Neural progenitor cell (in vitro differentiated cells): ENCODE measurements around the gene LATS1. TPM values are rescaled to one million over a fixed set of nuclear protein-coding genes. Genes with fewer than 3 reads are reported as not detected.
"Not testable (repeated sequence)": the region's sequence is repeated elsewhere in the genome, so short reads cannot be mapped to it uniquely, and the experiment has no call there.

Experiments used
- DNase-seq: peaks from one replicate; pipeline ENCODE4 v3.0.0-alpha.2; 2016; ENCODE audit warnings: low spot score
- H2AFZ ChIP-seq: fragments of 200-600 bp; sonication (generic); replicated peaks from 2 replicates; pipeline ENCODE4 v1.6.1; 2016; ENCODE audit warnings: antibody characterized with exemption
- H3F3A ChIP-seq: fragments of 200-600 bp; sonication (generic); 2 replicates; pipeline ENCODE4 v1.6.1; 2016; ENCODE audit warnings: antibody characterized with exemption, low read depth
- H3K27ac ChIP-seq: fragments of 200-600 bp; sonication (generic); 2 replicates; pipeline ENCODE4 v1.5.1; 2016; ENCODE audit warnings: mild to moderate bottlenecking
- H3K27me3 ChIP-seq: fragments of 200-600 bp; sonication (generic); 2 replicates; pipeline ENCODE4 v1.6.1; 2016; ENCODE audit warnings: mild to moderate bottlenecking, moderate library complexity
- H3K36me3 ChIP-seq: fragments of 200-600 bp; sonication (generic); 2 replicates; pipeline ENCODE4 v1.5.1; 2016
- H3K4me1 ChIP-seq: fragments of 200-600 bp; sonication (generic); 2 replicates; pipeline ENCODE4 v1.6.1; 2016; ENCODE audit warnings: mixed run types
- H3K4me2 ChIP-seq: fragments of 200-600 bp; sonication (generic); 2 replicates; pipeline ENCODE4 v1.6.1; 2016
- H3K4me3 ChIP-seq: fragments of 200-600 bp; sonication (generic); 2 replicates; pipeline ENCODE4 v1.5.1; 2016
- H3K79me2 ChIP-seq: fragments of 200-600 bp; sonication (generic); 2 replicates; pipeline ENCODE4 v1.6.1; 2016; ENCODE audit warnings: low read depth
- H3K9ac ChIP-seq: fragments of 200-600 bp; sonication (generic); 2 replicates; pipeline ENCODE4 v1.6.1; 2016
- H3K9me3 ChIP-seq: fragments of 200-600 bp; sonication (generic); 2 replicates; pipeline ENCODE4 v1.5.1; 2016; ENCODE audit warnings: low read depth
- H4K20me1 ChIP-seq: fragments of 200-600 bp; sonication (generic); 2 replicates; pipeline ENCODE4 v1.6.1; 2016; ENCODE audit warnings: low read depth
- H3K27ac Mint-ChIP-seq: 3 replicates; pipeline ENCODE4 v1.8.0; 2021; ENCODE audit warnings: mixed read lengths
- H3K27me3 Mint-ChIP-seq: 2 replicates; pipeline ENCODE4 v1.8.0; 2022; ENCODE audit warnings: low read depth, mild to moderate bottlenecking, inconsistent platforms, moderate library complexity, mixed read lengths; ENCODE audit not compliant: insufficient read depth
- H3K36me3 Mint-ChIP-seq: 3 replicates; pipeline ENCODE4 v1.8.0; 2021; ENCODE audit warnings: mixed read lengths
- H3K4me1 Mint-ChIP-seq: 3 replicates; pipeline ENCODE4 v1.8.0; 2021; ENCODE audit warnings: mixed read lengths
- H3K4me3 Mint-ChIP-seq: 3 replicates; pipeline ENCODE4 v1.8.0; 2021; ENCODE audit warnings: mild to moderate bottlenecking, moderate library complexity, mixed read lengths
- H3K9me3 Mint-ChIP-seq: 3 replicates; pipeline ENCODE4 v1.8.0; 2020; ENCODE audit warnings: mixed read lengths
- EZH2 ChIP-seq: fragments of 200-600 bp; sonication (generic); IDR thresholded peaks from 2 replicates; pipeline ENCODE4 v1.6.1; 2017; ENCODE audit warnings: antibody characterized with exemption, mild to moderate bottlenecking, moderate library complexity
- EZH2phosphoT487 ChIP-seq: fragments of 200-600 bp; sonication (generic); IDR thresholded peaks from 2 replicates; pipeline ENCODE4 v1.6.1; 2017; ENCODE audit warnings: antibody characterized with exemption
- total RNA-seq: library from RNA; depleted of rRNA; stranded (reverse); fragments of >200 nt; gene quantifications from 2 replicates; pipeline ENCODE4 v1.2.3, GENCODE V29; 2015; ENCODE audit warnings: low replicate concordance
- TF ChIP-seq, protein P1 (sequence below): fragments of 200-600 bp; sonication (generic); IDR thresholded peaks from 2 replicates; pipeline ENCODE4 v1.5.1; 2017; ENCODE audit warnings: antibody characterized with exemption, mild to moderate bottlenecking

The LATS1 gene
- total RNA-seq, 1 donor from 2014 or later: 28.0 TPM

DNA sequence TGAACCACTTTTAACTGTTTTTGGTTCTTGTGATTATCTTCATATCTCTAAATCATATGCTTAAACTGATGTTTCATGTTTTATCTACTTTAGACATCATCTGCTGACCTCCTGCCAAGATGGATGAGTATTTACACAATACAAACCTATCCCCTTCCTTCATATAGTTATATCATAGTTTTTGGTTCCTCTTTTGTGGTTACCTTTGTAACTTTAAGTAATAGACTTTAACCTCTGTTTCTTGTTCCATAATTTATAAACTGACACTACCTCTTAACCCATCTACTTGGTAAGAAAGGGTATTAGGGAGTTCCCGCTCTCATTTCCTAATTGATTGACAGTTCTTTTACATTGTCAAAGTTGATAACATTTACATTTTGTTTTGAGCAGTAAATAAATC, 43.5 kb upstream of the LATS1 start:
- no peak overlapping the region for H3K4me2 ChIP-seq
- no peak overlapping the region for H3K27ac Mint-ChIP-seq
- no peaks in the 10 kb centered on the region for H3K27me3 Mint-ChIP-seq
- H3K4me1 ChIP-seq: no peaks in the 10 kb centered on the region
- peaks cover 12% of the 10 kb centered on the region for H3K9me3 Mint-ChIP-seq
- peaks cover 13% of the 10 kb centered on the region for H3K36me3 Mint-ChIP-seq
- H3K9ac ChIP-seq: no peak overlapping the region
- H4K20me1 ChIP-seq: peaks cover 7% of the 10 kb centered on the region
- no peak overlapping the region for H3K4me3 ChIP-seq
- peaks cover 6% of the 10 kb centered on the region for H3K36me3 ChIP-seq
- no peaks in the 10 kb centered on the region for H3K27me3 ChIP-seq
- H3K4me3 Mint-ChIP-seq: no peak overlapping the region
- no peak for DNase-seq
- H3F3A ChIP-seq: peaks cover 6% of the 10 kb centered on the region
- peaks cover 65% of the 10 kb centered on the region for H3K79me2 ChIP-seq
- H3K4me1 Mint-ChIP-seq: no peaks in the 10 kb centered on the region
- no peak for TF ChIP-seq EZH2phosphoT487
- H3K27ac ChIP-seq: no peak overlapping the region
- H2AFZ ChIP-seq: no peak overlapping the region
- no peaks in the 10 kb centered on the region for H3K9me3 ChIP-seq

- H3K4me1 ChIP-seq: no peaks in the 10 kb centered on the region
- H3K36me3 ChIP-seq: no peaks in the 10 kb centered on the region
- H4K20me1 ChIP-seq: peaks cover 18% of the 10 kb centered on the region
- H3K27me3 ChIP-seq: no peaks in the 10 kb centered on the region
- Mint-ChIP-seq H3K27me3 (no peaks in the 10 kb centered on the region), H3K4me1 (peaks cover 2% of the 10 kb centered on the region), H3K27ac (no peak overlapping the region), H3K9me3 (no peaks in the 10 kb centered on the region), H3K36me3 (peaks cover 2% of the 10 kb centered on the region), H3K4me3 (no peak overlapping the region)
- TF ChIP-seq, protein P1, sequence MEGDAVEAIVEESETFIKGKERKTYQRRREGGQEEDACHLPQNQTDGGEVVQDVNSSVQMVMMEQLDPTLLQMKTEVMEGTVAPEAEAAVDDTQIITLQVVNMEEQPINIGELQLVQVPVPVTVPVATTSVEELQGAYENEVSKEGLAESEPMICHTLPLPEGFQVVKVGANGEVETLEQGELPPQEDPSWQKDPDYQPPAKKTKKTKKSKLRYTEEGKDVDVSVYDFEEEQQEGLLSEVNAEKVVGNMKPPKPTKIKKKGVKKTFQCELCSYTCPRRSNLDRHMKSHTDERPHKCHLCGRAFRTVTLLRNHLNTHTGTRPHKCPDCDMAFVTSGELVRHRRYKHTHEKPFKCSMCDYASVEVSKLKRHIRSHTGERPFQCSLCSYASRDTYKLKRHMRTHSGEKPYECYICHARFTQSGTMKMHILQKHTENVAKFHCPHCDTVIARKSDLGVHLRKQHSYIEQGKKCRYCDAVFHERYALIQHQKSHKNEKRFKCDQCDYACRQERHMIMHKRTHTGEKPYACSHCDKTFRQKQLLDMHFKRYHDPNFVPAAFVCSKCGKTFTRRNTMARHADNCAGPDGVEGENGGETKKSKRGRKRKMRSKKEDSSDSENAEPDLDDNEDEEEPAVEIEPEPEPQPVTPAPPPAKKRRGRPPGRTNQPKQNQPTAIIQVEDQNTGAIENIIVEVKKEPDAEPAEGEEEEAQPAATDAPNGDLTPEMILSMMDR: no peak
- TF ChIP-seq EZH2 (no peak), EZH2phosphoT487 (no peak)
- no peak overlapping the region for H3K27ac ChIP-seq
- peaks cover 82% of the 10 kb centered on the region for H3K79me2 ChIP-seq
- H3K9me3 ChIP-seq: no peaks in the 10 kb centered on the region
- H3K4me3 ChIP-seq: no peak overlapping the region
- no peaks in the 10 kb centered on the region for H3F3A ChIP-seq
- no peak for DNase-seq
- no peak overlapping the region for H2AFZ ChIP-seq
- no peak overlapping the region for H3K4me2 ChIP-seq
- H3K9ac ChIP-seq: no peak overlapping the region
These were observed 38.3 kb upstream of the LATS1 start for GRCh38 chr6:149756261-149756636.

DNA sequence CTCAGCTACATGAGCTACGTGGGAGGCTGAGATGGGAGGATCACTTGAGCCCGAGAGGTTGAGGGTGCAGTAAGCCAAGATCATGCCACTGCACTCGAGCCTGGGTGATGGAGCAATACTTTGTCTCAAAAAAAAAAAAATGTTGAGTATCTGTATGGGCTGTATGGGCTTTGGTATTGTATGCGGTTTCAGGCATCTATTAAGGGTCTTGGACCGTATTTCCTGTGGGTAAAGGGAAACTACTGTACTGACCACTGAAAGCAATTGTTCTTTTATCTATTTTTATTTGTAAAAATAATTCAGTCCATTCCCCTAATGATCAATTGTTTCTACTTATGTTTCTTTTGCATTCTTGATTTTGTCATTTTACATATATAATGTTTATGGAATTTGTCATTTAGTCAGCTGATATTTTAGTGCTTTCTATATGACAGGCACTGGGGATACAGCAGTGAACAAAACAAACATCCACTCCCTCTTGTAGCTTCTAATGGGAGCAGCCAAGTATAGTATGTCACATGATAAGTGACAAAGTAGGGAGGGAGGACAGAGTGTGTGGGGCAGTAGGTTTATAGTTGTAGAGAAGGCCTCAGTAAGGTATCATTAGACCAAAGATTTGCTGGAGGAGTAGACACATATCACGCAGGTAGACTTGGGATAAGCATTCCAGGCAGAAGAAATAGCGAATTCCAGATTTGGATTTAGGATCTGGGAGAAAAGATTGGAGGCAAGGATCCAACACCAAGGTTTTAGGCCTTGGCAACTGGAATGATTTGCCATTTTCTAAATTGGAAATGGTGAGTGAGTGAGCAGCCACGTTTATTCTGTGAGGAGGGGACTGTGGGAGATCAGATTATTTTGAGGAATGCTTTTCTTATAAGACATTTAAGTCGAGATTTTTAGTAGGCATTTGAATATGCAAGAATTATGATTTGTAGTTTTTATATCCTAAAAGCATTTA, 37.7 kb upstream of the LATS1 start:
- Histone ChIP-seq H2AFZ (no peak overlapping the region), H4K20me1 (peaks cover 23% of the 10 kb centered on the region), H3K9me3 (no peaks in the 10 kb centered on the region), H3F3A (peaks cover 2% of the 10 kb centered on the region), H3K4me2 (no peak overlapping the region), H3K4me1 (peaks cover 6% of the 10 kb centered on the region), H3K9ac (no peak overlapping the region), H3K27ac (no peak overlapping the region), H3K27me3 (no peaks in the 10 kb centered on the region), H3K36me3 (no peaks in the 10 kb centered on the region), H3K79me2 (peaks cover 89% of the 10 kb centered on the region), H3K4me3 (no peak overlapping the region)
- H3K27me3 Mint-ChIP-seq: no peaks in the 10 kb centered on the region
- no peak for TF ChIP-seq EZH2
- TF ChIP-seq, protein P1: no peak
- TF ChIP-seq EZH2phosphoT487: no peak
- H3K27ac Mint-ChIP-seq: no peak overlapping the region
- H3K4me3 Mint-ChIP-seq: no peak overlapping the region
- H3K4me1 Mint-ChIP-seq: peaks cover 5% of the 10 kb centered on the region
- no peak for DNase-seq
- peaks cover 2% of the 10 kb centered on the region for H3K36me3 Mint-ChIP-seq
- H3K9me3 Mint-ChIP-seq: no peaks in the 10 kb centered on the region

DNA sequence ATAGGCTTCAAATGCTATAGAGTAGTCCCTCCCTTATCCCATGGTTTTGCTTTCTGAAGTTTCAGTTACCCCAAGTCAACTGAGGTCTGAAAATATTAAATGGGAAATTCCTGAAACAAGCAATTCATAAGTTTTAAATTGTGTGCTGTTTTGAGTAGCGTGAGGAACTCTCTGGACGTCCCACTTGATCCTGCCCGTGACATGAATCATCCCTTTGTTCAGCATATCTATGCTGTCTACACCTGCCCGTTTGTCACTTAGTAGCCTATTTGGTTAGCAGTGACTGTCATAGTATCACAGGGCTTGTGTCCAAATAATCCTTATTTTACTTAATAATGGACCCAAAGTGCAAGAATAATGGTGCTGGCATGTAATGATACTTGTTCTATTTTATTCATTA, 36.6 kb upstream of the LATS1 start:
- Histone ChIP-seq H3K36me3 (no peaks in the 10 kb centered on the region), H3K4me2 (no peak overlapping the region), H3K4me1 (peaks cover 7% of the 10 kb centered on the region), H4K20me1 (peaks cover 26% of the 10 kb centered on the region), H3K4me3 (no peak overlapping the region), H3K9me3 (no peaks in the 10 kb centered on the region), H3K27me3 (no peaks in the 10 kb centered on the region), H2AFZ (no peak overlapping the region), H3K79me2 (peaks cover 98% of the 10 kb centered on the region), H3K27ac (no peak overlapping the region), H3F3A (peaks cover 13% of the 10 kb centered on the region), H3K9ac (no peak overlapping the region)
- H3K27me3 Mint-ChIP-seq: no peaks in the 10 kb centered on the region
- H3K4me1 Mint-ChIP-seq: peaks cover 8% of the 10 kb centered on the region
- TF ChIP-seq EZH2phosphoT487: no peak
- TF ChIP-seq EZH2: no peak
- TF ChIP-seq, protein P1: no peak
- H3K4me3 Mint-ChIP-seq: no peak overlapping the region
- H3K36me3 Mint-ChIP-seq: peaks cover 2% of the 10 kb centered on the region
- no peaks in the 10 kb centered on the region for H3K9me3 Mint-ChIP-seq
- no peak for DNase-seq
- no peak overlapping the region for H3K27ac Mint-ChIP-seq

DNA sequence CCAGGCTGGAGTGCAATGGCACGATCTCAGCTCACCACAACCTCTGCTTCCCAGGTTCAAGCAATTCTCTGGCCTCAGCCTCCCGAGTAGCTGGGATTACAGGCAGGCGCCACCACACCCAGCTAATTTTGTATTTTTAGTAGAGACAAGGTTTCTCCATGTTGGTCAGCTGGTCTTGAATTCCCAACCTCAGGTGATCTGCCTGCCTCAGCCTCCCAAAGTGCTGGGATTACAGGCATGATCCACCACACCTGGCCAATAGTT, 35.4 kb upstream of the LATS1 start:
- H3K4me3 ChIP-seq, H3K4me2 ChIP-seq, H3K36me3 ChIP-seq, H3K4me1 ChIP-seq, H3K27ac Mint-ChIP-seq, H3K4me3 Mint-ChIP-seq, H3K9me3 Mint-ChIP-seq, H3K36me3 Mint-ChIP-seq, H3K27ac ChIP-seq, H2AFZ ChIP-seq, H3K9me3 ChIP-seq, H3K27me3 ChIP-seq, H3K9ac ChIP-seq, H3K27me3 Mint-ChIP-seq, DNase-seq: not testable (repeated sequence)
- H3K4me1 Mint-ChIP-seq: peaks cover 10% of the 10 kb centered on the region
- peaks cover 86% of the 10 kb centered on the region for H3K79me2 ChIP-seq
- H3F3A ChIP-seq: peaks cover 16% of the 10 kb centered on the region
- H4K20me1 ChIP-seq: peaks cover 26% of the 10 kb centered on the region
